Glutamatergic neuron (in vitro differentiated cells): ENCODE data around the gene FARP1. TPM values are rescaled to one million over a fixed set of nuclear protein-coding genes. Genes with fewer than 3 reads are reported as not detected.

Source experiments
- DNase-seq: peaks from one replicate; pipeline ENCODE4 v3.0.0; 2022
- H3K27ac Mint-ChIP-seq: one replicate; pipeline ENCODE4 v1.8.0; 2020; ENCODE audit warnings: mild to moderate bottlenecking, mixed read lengths, inconsistent platforms; ENCODE audit not compliant: unreplicated experiment
- H3K27me3 Mint-ChIP-seq: one replicate; pipeline ENCODE4 v1.8.0; 2020; ENCODE audit warnings: mild to moderate bottlenecking, moderate library complexity, mixed read lengths, inconsistent platforms; ENCODE audit not compliant: unreplicated experiment
- H3K36me3 Mint-ChIP-seq: one replicate; pipeline ENCODE4 v1.8.0; 2020; ENCODE audit warnings: mild to moderate bottlenecking, mixed read lengths, inconsistent platforms; ENCODE audit not compliant: unreplicated experiment
- H3K4me1 Mint-ChIP-seq: one replicate; pipeline ENCODE4 v1.8.0; 2020; ENCODE audit warnings: mild to moderate bottlenecking, low read depth, mixed read lengths, inconsistent platforms; ENCODE audit not compliant: unreplicated experiment
- H3K4me3 Mint-ChIP-seq: one replicate; pipeline ENCODE4 v1.8.0; 2020; ENCODE audit warnings: mild to moderate bottlenecking, mixed read lengths, inconsistent platforms; ENCODE audit not compliant: unreplicated experiment
- H3K9me3 Mint-ChIP-seq: one replicate; pipeline ENCODE4 v1.8.0; 2020; ENCODE audit warnings: mild to moderate bottlenecking, moderate library complexity, mixed read lengths, inconsistent platforms; ENCODE audit not compliant: unreplicated experiment
- CTCF ChIP-seq: fragments of 200-600 bp; sonication (generic); IDR thresholded peaks from one replicate; pipeline ENCODE4 v1.5.0; 2021; ENCODE audit not compliant: partially characterized antibody, unreplicated experiment
- total RNA-seq: library from RNA; stranded (reverse); fragmentation: NEBNext Ultra II Directional; extraction: Animal tissue kit (Norgen Biotek cat#: 25700); gene quantifications from one replicate; pipeline ENCODE4 v1.2.1, GENCODE V29; 2021; ENCODE audit not compliant: unreplicated experiment

The FARP1 gene
- total RNA-seq, 1 donor from 2014 or later = 233 TPM

DNA sequence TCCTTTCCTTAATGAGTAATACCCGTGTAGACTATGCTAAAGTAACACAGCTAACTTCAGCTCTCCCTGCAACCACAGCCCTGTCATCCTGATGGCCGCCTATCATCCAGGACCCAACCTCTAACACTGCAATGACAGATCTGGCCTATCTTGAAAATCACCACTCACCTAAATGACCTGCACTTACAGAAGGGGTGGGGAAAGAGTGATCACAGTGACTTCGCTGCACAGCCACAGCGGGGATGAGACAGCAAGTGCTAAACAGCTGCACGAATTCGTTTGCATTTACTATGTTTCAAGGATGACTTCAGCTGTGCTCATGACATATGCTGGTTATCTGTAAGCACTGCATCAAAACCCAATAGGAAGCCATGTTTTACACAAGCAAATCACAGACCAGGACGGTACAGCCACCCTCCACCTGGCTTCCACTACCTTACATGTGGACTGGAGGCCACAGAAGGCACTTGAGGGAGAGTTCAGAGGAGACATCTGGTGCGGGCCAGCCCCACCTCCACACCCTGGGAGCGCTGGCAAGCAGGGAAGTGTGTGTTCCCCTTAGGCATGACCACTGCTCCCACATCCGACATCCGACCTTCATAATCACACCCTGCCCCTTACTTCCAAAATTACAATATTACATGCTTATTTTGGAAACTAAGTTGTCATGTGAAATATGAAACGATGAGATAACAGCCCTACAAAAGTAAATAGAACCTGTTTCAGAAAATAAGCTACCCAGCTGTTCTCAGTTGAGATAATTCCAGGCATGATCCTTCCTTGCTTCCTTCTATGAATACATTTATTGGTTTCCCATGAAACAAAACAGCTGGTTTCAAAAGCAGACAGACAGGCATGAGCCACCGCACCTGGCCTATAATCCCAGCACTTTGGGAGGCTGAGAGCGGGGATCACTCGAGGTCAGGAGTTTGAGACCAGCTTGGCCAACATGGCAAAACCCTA lies 338.3 kb downstream of the FARP1 start:
- Mint-ChIP-seq H3K4me1 (peaks cover 74% of the 10 kb centered on the region), H3K4me3 (peak overlapping the region; percentile 67), H3K27ac (peak overlapping the region; percentile 99), H3K36me3 (no peaks in the 10 kb centered on the region), H3K9me3 (peaks cover 20% of the 10 kb centered on the region), H3K27me3 (peaks cover 14% of the 10 kb centered on the region)
- DNase-seq = peak; percentile 44
- no peak for TF ChIP-seq CTCF

GRCh38 chr13:98482476-98483444 lies 339.9 kb downstream of the FARP1 start:
- no peak for DNase-seq

GRCh38 chr13:98483601-98484288 lies 340.9 kb downstream of the FARP1 start:
- peaks cover 12% of the 10 kb centered on the region for H3K27me3 Mint-ChIP-seq
- no peaks in the 10 kb centered on the region for H3K36me3 Mint-ChIP-seq
- H3K27ac Mint-ChIP-seq = peak overlapping the region; percentile 93
- H3K4me1 Mint-ChIP-seq = peaks cover 76% of the 10 kb centered on the region
- no peak for DNase-seq
- TF ChIP-seq CTCF = no peak
- H3K4me3 Mint-ChIP-seq = peak overlapping the region; percentile 68
- peaks cover 21% of the 10 kb centered on the region for H3K9me3 Mint-ChIP-seq

More at GRCh38 chr13:98482476-98483444, 339.9 kb downstream of the FARP1 start:
- Mint-ChIP-seq H3K27ac (peak overlapping the region; percentile 49), H3K36me3 (no peaks in the 10 kb centered on the region), H3K4me3 (no peak overlapping the region), H3K27me3 (peaks cover 13% of the 10 kb centered on the region), H3K9me3 (peaks cover 17% of the 10 kb centered on the region), H3K4me1 (peaks cover 76% of the 10 kb centered on the region)
- TF ChIP-seq CTCF = no peak

GRCh38 chr13:98484289-98485219 lies 341.7 kb downstream of the FARP1 start:
- Mint-ChIP-seq H3K27ac (peak overlapping the region; percentile 93), H3K9me3 (peaks cover 21% of the 10 kb centered on the region), H3K27me3 (peaks cover 15% of the 10 kb centered on the region), H3K4me3 (peak overlapping the region; percentile 67), H3K4me1 (peaks cover 76% of the 10 kb centered on the region), H3K36me3 (no peaks in the 10 kb centered on the region)
- no peak for TF ChIP-seq CTCF
- DNase-seq = no peak
